Fibroblast of the conjunctiva (primary cell): ENCODE measurements around the gene SOX4.

ENCODE experiments used
- DNase-seq: peaks from one replicate; pipeline ENCODE4 v3.0.0-alpha.2; 2010; ENCODE audit warnings: low read depth

Gene SOX4

DNA sequence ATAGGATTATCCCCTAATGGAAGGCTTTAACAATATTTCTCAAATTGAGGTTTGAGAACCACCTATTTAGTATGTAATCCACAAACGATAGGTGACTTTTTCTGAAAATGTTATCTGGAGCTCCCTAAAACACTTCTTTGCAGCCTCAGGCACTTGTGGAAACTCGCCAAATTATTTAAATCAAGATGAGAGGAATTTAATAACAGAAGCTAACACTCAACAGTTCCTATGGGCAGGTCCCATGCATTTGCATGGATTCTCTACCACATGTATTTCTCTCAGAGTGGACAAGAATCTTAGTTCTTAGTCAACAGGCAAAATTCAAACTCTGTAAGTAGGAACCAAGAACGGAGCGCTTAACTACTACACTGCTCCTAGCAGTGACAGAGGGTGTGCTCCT is 20.7 kb downstream of the SOX4 start:
- DNase-seq = no peak

GRCh38 chr6:21615504-21615903 is 22.0 kb downstream of the SOX4 start:
- DNase-seq = no peak

DNA sequence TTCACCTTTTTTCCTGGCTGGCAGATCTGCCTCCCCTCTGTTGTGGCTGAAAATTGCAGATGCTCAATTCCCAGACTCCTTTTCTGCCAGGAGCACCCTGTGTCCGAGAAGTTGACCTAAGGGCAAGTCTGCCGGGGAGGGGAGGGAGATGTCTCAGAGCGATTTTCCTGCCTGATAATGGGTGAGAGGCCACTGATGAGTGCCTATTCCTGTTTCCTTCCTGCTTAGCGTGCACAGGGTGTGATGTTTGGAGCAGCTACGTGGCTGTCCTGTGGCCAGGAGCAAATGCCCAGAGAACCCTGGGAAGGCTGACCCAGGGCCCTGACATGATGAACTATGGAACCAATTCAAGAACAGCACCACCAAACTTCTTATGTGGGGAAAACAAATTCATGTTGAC is 22.5 kb downstream of the SOX4 start:
- DNase-seq = no peak

DNA sequence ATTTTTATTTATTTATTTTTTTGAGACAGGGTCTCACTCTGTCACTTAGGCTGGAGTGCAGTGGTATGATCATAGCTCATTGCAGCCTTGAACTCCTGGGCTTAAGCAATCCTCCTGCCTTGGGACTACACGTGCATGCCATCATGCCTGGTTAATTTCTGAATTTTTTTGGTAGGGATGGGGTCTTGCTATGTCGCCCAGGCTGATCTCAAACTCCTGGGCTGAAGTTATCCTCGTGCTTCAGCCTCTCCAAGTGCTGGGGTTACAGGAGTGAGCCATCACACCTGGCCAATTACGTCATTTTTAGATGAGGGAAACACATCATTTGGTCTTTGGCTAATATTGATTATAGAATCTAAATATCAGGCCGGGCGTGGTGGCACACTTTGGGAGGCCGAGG is 32.1 kb downstream of the SOX4 start:
- no peak for DNase-seq

DNA sequence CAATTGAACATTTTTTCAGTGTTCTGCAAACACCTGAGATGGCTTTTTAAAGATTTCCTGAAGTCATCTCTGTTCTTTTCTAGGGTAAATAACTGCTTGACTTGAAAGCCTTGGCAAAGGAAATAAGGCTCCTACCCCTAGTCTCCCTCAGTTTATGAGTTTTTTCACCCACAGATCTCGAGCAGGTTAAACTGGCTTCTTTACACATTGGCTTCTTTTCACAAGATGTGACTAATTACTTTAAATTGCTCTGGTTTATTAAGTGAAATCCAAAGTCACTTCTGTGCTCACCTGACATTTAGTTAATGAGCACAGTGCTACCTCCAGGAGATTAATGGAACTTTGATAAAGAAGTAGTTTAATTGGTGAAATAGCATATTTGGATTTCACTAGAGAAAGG is 33.2 kb downstream of the SOX4 start:
- no peak for DNase-seq

DNA sequence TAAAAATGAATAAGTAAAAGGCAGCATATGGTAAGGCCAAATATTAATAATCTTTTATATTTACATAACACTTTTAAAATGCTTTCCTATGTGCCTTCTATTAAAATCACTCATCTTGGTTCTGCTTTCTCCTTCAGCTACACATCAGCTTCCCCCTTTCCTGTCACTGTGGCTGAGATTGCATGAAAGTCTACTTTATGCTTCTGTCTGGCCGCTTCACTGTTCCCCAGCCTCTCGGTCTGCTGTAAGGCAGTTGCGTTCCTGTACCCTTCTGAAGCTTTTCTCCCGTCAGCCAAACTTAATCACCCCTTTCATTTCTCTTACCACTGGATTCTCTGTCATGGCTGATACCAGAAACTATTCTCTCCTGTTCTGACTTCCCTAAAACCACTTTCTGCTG is 34.6 kb downstream of the SOX4 start:
- DNase-seq = no peak

- no peak for DNase-seq
These were observed 40.1 kb downstream of the SOX4 start for GRCh38 chr6:21633511-21634109.

DNA sequence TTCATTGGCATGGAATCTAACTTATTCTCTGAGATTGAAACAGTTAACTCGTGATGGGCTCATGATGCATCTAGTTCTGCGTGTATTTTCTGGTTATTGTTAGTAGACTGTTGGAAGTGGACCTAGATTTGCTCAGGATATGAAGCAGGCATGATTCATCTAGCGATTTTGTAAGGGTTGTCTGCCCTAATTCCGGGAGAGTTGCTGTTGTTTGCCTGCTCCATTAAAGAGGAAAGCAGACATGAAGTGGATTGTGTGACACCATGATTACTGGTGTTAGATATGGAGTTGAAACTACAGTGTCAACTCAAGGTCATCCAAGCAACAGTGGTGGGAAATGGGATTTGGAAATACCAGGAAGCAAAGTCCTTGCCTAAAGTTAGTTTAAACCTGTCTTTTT is 41.0 kb downstream of the SOX4 start:
- peak; percentile 42 for DNase-seq

- no peak for DNase-seq
These were observed 43.3 kb downstream of the SOX4 start for GRCh38 chr6:21636876-21637275.

DNA sequence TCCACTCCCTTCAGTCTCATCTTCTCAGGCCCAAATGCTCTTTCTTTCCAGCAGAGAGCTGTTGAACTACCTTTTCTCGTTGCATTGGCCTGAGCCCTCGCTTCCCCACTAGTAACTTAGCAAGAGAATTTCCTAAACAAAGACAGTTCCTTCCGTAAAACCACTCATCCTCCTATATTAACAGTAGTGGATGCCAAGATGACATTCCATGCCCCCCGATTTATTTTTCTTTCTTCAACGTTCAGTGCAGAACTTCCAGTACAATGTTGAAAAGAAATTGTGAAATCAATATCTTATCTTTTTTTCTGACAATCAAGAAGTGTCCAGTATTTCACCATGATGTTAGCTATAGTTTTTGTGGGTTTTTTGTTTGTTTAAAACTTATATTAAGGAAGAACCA is 45.8 kb downstream of the SOX4 start:
- no peak for DNase-seq
